Tibial nerve (tissue), 4 donors: ENCODE results near the gene SLAMF8. TPM values are rescaled to one million over a fixed set of nuclear protein-coding genes. Genes with fewer than 3 reads are reported as not detected.
A peak's percentile ranks its signal among the peaks of the same experiment; 100 is the strongest.

Source experiments
- DNase-seq, 2 donors: peaks; one replicate each; pipeline ENCODE4 v3.0.0-alpha.2; 2019; ENCODE audit warnings: low spot score in 2 of 2
- H3K27ac ChIP-seq, 4 donors: fragments of 200-600 bp; sonication (generic) in 3 of 4; one replicate each; pipeline ENCODE4 v1.5.1; 2017 to 2019; ENCODE audit warnings: mild to moderate bottlenecking in 1 of 4
- H3K27me3 ChIP-seq, 2 donors: fragments of 200-600 bp; sonication (generic) in 1 of 2; one replicate each; pipeline versions ENCODE4 v1.5.1 to v1.6.0; 2017 to 2019
- H3K36me3 ChIP-seq, 3 donors: fragments of 200-600 bp; sonication (generic); one replicate each; pipeline ENCODE4 v1.5.1; 2018 to 2019
- H3K4me1 ChIP-seq, 4 donors: fragments of 200-600 bp; sonication (generic) in 3 of 4; one replicate each; pipeline ENCODE4 v1.5.1; 2017 to 2019
- H3K4me3 ChIP-seq, 4 donors: fragments of 200-600 bp; sonication (generic) in 3 of 4; one replicate each; pipeline ENCODE4 v1.5.1; 2017 to 2019; ENCODE audit warnings: mild to moderate bottlenecking in 1 of 4, moderate library complexity in 1 of 4
- H3K9me3 ChIP-seq, 4 donors: fragments of 200-600 bp; sonication (generic) in 3 of 4; one replicate each; pipeline ENCODE4 v1.5.1; 2017 to 2019
- CTCF ChIP-seq, 5 experiments: fragments of 200-600 bp in 3 of 5; fragments of 450-650 bp in 2 of 5; sonication (generic) in 3 of 5; IDR thresholded peaks; one replicate each; pipeline ENCODE4 v1.5.1; 2016 to 2019; ENCODE audit warnings: antibody characterized with exemption in 5 of 5, mild to moderate bottlenecking in 3 of 5, moderate library complexity in 2 of 5
- EP300 ChIP-seq, 2 donors: sonication (generic); formaldehyde crosslinking; IDR thresholded peaks; one replicate each; pipeline ENCODE4 v1.6.1; 2017; ENCODE audit warnings: antibody characterized with exemption in 2 of 2, mild to moderate bottlenecking in 1 of 2
- POLR2A ChIP-seq, 2 donors: fragments of 450-650 bp; IDR thresholded peaks; one replicate each; pipeline ENCODE4 v1.6.1; 2017; ENCODE audit warnings: antibody characterized with exemption in 2 of 2, mild to moderate bottlenecking in 2 of 2, moderate library complexity in 2 of 2
- WGBS, 2 donors: methylation state at CpG; one replicate each; pipeline ENCODE4 v1.1.5; 2018; 5-methylcytosine and 5-hydroxymethylcytosine counted together
- total RNA-seq, 4 donors: library from RNA; depleted of rRNA; stranded (reverse); fragments of >200 nt; gene quantifications; one replicate each; pipeline ENCODE4 v1.1.0, GENCODE V29; 2016

The SLAMF8 gene
- total RNA-seq, 4 donors from 2014 or later: 2.2 to 6.9 (median 3.7) TPM

GRCh38 chr1:159854116-159854692, 27.5 kb downstream of the SLAMF8 start:
- no peaks in the 10 kb centered on the region for H3K27me3 ChIP-seq
- 0 to 2% methylated on average over 24 to 30 of the region's 31 CpGs for WGBS, 2 donors
- no peaks in the 10 kb centered on the region for H3K9me3 ChIP-seq
- TF ChIP-seq POLR2A (IDR thresholded peaks at IDR 0.05) (no peak), EP300 (IDR thresholded peaks at IDR 0.05) (no peak), CTCF (IDR thresholded peaks at IDR 0.05) (no peak)
- H3K27ac ChIP-seq: peak overlapping the region; percentile 94 to 97 (median 96)
- peaks cover 0 to 24% (median 17%) of the 10 kb centered on the region in 4 donors for H3K4me1 ChIP-seq
- peak overlapping the region; percentile 56 to 78 (median 68) for H3K4me3 ChIP-seq
- peak; percentile 69 to 71 for DNase-seq
- peaks cover 0 to 16% (median 0%) of the 10 kb centered on the region in 3 donors for H3K36me3 ChIP-seq

- no peaks in the 10 kb centered on the region for H3K27me3 ChIP-seq
- 0 to 1% methylated on average over 18 to 24 of the region's 59 CpGs for WGBS, 2 donors
- peak; percentile 60 to 74 for DNase-seq
- peak overlapping the region; percentile 94 to 97 (median 96) for H3K27ac ChIP-seq
- peaks cover 0 to 16% (median 0%) of the 10 kb centered on the region in 3 donors for H3K36me3 ChIP-seq
- H3K4me3 ChIP-seq: peak overlapping the region; percentile 56 to 78 (median 68)
- H3K4me1 ChIP-seq: peaks cover 0 to 24% (median 16%) of the 10 kb centered on the region in 4 donors
- H3K9me3 ChIP-seq: no peaks in the 10 kb centered on the region
- peak; percentile 39 to 86 for TF ChIP-seq EP300 (IDR thresholded peaks at IDR 0.05)
- peak; percentile 45 to 87 for TF ChIP-seq POLR2A (IDR thresholded peaks at IDR 0.05)
- TF ChIP-seq CTCF (IDR thresholded peaks at IDR 0.05): peak in 2 of 5 experiments; percentile 36 to 68
Measured at GRCh38 chr1:159854693-159855192, 28.1 kb downstream of the SLAMF8 start.

- DNase-seq: no peak
- Histone ChIP-seq H3K4me1 (peaks cover 0 to 24% (median 15%) of the 10 kb centered on the region in 4 donors), H3K9me3 (no peaks in the 10 kb centered on the region), H3K4me3 (no peak overlapping the region), H3K27me3 (no peaks in the 10 kb centered on the region), H3K27ac (peak overlapping the region in 3 of 4 donors; percentile 94 to 97 (median 96)), H3K36me3 (peaks cover 0 to 16% (median 0%) of the 10 kb centered on the region in 3 donors)
- WGBS, 2 donors: 77 to 82% methylated on average over 34 of the region's 34 CpGs
- TF ChIP-seq CTCF (IDR thresholded peaks at IDR 0.05) (no peak), POLR2A (IDR thresholded peaks at IDR 0.05) (no peak), EP300 (IDR thresholded peaks at IDR 0.05) (no peak)
Measured at GRCh38 chr1:159855709-159856108, 29.0 kb downstream of the SLAMF8 start.

GRCh38 chr1:159856576-159856975, 29.9 kb downstream of the SLAMF8 start:
- no peaks in the 10 kb centered on the region for H3K9me3 ChIP-seq
- TF ChIP-seq EP300 (IDR thresholded peaks at IDR 0.05) (no peak), POLR2A (IDR thresholded peaks at IDR 0.05) (no peak), CTCF (IDR thresholded peaks at IDR 0.05) (no peak)
- no peak overlapping the region for H3K4me3 ChIP-seq
- no peak for DNase-seq
- WGBS, 2 donors: 71 to 86% methylated on average over 1 of the region's 1 CpG
- H3K36me3 ChIP-seq: peaks cover 0 to 16% (median 0%) of the 10 kb centered on the region in 3 donors
- no peaks in the 10 kb centered on the region for H3K27me3 ChIP-seq
- peak overlapping the region in 2 of 4 donors; percentile 94 to 97 for H3K27ac ChIP-seq
- peaks cover 0 to 24% (median 15%) of the 10 kb centered on the region in 4 donors for H3K4me1 ChIP-seq

GRCh38 chr1:159857889-159858288, 31.2 kb downstream of the SLAMF8 start:
- Histone ChIP-seq H3K4me3 (no peak overlapping the region), H3K9me3 (no peaks in the 10 kb centered on the region), H3K36me3 (peaks cover 0 to 24% (median 0%) of the 10 kb centered on the region in 3 donors), H3K4me1 (peaks cover 0 to 20% (median 12%) of the 10 kb centered on the region in 4 donors), H3K27me3 (no peaks in the 10 kb centered on the region), H3K27ac (no peak overlapping the region)
- TF ChIP-seq POLR2A (IDR thresholded peaks at IDR 0.05): no peak
- no peak for TF ChIP-seq EP300 (IDR thresholded peaks at IDR 0.05)
- TF ChIP-seq CTCF (IDR thresholded peaks at IDR 0.05): no peak
- no peak for DNase-seq
- 87 to 93% methylated on average over 6 of the region's 6 CpGs for whole genome bisulfite sequencing, 2 donors
